ENCODE measurements around the gene DUXA.

DNA sequence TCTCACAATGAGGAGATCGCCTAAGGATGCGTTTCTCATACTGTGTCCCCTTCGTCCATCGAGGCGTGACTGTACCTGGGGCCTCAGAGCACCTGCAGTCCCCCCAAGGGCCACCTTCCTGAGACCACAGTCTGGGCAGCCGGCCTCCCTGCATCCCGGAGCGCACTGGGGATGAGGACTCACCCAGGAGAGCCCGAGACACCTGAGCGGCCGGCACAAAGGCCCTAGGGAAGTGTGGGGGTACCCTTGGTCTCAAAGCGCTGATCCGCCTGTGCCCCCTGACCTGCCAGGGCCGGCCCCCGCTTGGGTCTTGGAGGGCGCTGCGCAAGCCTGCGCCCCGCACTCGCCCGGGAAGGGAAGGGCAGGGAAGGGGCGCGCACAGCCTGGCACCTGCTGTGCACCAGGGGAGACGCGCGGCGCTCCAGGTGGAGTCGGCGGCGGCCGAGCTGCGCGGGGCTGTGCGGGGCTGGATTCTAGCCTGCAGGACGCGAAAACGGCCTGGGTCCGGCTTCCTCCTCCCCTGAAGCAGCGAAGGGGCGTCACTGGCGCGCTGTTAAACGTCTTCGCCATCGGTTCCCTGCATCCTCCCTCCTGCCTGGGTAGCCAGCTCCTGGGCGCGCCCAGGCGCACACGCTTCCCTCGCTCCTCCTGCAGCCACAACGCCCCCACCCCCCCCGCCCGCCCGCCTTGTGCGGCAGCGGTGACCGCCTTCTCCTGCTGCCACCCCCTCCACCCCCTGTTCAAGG, 61.1 kb downstream of the DUXA start:
- TF ChIP-seq POLR2AphosphoS5 (IDR thresholded peaks at IDR 0.05; ENCODE audit: low read length) (no peak), JUND (IDR thresholded peaks at IDR 0.05; ENCODE audit: low read depth, low read length) (no peak), ZNF217 (IDR thresholded peaks at IDR 0.05) (no peak), CTCF (IDR thresholded peaks at IDR 0.05 in 2 of 3, conservative IDR thresholded peaks at IDR 0.05 in 1 of 3; ENCODE audit: control insufficient read depth in 2 of 3, extremely low read depth in 1 of 3, insufficient read depth in 1 of 3, low read depth in 3 of 3, low read length in 3 of 3) (no peak)

Data from GM12878 (cell line).